Measurements from ENCODE around the gene PAPSS1. TPM values are rescaled to one million over a fixed set of nuclear protein-coding genes. Genes with fewer than 3 reads are reported as not detected.

Gene PAPSS1
- total and polyA plus RNA-seq, 10 of the 15 experiments (the other 5 are each of a cell fraction or from before 2014, with no cell fraction given), result 22.6 to 73.0 (median 30.6) TPM

DNA sequence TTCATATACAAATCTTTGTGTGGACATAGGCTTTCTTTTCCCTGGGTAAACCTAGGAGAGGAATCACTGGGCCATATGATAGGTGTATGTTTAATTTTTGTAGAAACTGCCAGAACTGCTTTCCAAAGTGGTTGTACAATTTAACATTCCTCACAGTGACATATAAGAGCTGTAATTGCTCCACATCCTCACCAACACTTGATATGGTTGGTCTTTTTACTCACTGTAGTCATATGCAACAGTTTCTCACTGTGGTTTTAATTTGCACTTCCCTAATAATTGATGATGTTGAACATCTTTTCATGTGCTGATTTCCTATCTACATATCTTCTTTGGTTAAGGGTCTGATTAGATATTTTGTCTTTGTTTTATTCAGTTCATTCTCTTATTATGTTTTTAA, 24.5 kb upstream of the PAPSS1 start:
- POLR2A ChIA-PET, result no interaction called here
- SMC1A ChIA-PET (ENCODE audit: uncharacterized antibody, unreplicated experiment), result interaction anchor here (1.5 kb wide), 1 partner anchor 8 kb away, joined by 3 read pairs; no protein-coding TSS in a partner anchor
- no peak overlapping the region for H2AFZ ChIP-seq (ENCODE audit: control insufficient read depth, low read depth, low read length)
- intact Hi-C loops (cut with micrococcal nuclease; ENCODE audit: unreplicated experiment) (no loop called here), in situ Hi-C loops (cut with MboI) (loop anchor here (25.0 kb wide), 1 partner anchor 707 kb away; the partner anchor contains the start of gene DKK2)
- no peak for ATAC-seq
- H3K4me1 ChIP-seq (ENCODE audit: control insufficient read depth, insufficient read depth, low read length), result no peaks in the 10 kb centered on the region
- CTCF ChIA-PET, result interaction anchor here (2.0 to 3.2 kb wide), 2 partner anchors 8 to 13 kb away, joined by 10 to 16 read pairs; no protein-coding TSS in a partner anchor
- H3K79me2 ChIP-seq (ENCODE audit: control insufficient read depth, insufficient read depth, low read length), result no peaks in the 10 kb centered on the region
- H3K9me3 ChIP-seq (replicated peaks; ENCODE audit: control insufficient read depth, insufficient read depth, low read length), result no peaks in the 10 kb centered on the region; the same call in 2 of the 3 replicates
- no peaks in the 10 kb centered on the region for H4K20me1 ChIP-seq (ENCODE audit: control insufficient read depth, insufficient read depth)
- H3K9ac ChIP-seq (ENCODE audit: control insufficient read depth, insufficient read depth, low read length), result no peak overlapping the region
- no peak overlapping the region for H3K27ac ChIP-seq (ENCODE audit: control insufficient read depth, insufficient read depth)
- DNase-seq (ENCODE audit: low read depth, low spot score), result no peak
- no peak for FAIRE-seq
- H3K4me3 ChIP-seq, result no peak overlapping the region
- no peaks in the 10 kb centered on the region for H3K36me3 ChIP-seq (ENCODE audit: control insufficient read depth in 2 of 2, insufficient read depth in 2 of 2, low read length in 1 of 2)
- BruUV-seq (replicated peaks), result no TSS peak
- TF ChIP-seq, protein P1, sequence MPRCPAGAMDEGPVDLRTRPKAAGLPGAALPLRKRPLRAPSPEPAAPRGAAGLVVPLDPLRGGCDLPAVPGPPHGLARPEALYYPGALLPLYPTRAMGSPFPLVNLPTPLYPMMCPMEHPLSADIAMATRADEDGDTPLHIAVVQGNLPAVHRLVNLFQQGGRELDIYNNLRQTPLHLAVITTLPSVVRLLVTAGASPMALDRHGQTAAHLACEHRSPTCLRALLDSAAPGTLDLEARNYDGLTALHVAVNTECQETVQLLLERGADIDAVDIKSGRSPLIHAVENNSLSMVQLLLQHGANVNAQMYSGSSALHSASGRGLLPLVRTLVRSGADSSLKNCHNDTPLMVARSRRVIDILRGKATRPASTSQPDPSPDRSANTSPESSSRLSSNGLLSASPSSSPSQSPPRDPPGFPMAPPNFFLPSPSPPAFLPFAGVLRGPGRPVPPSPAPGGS (IDR thresholded peaks at IDR 0.05; ENCODE audit: borderline replicate concordance, insufficient read depth, low read depth, low read length, poor library complexity, severe bottlenecking), result no peak
- TF ChIP-seq, protein P2, sequence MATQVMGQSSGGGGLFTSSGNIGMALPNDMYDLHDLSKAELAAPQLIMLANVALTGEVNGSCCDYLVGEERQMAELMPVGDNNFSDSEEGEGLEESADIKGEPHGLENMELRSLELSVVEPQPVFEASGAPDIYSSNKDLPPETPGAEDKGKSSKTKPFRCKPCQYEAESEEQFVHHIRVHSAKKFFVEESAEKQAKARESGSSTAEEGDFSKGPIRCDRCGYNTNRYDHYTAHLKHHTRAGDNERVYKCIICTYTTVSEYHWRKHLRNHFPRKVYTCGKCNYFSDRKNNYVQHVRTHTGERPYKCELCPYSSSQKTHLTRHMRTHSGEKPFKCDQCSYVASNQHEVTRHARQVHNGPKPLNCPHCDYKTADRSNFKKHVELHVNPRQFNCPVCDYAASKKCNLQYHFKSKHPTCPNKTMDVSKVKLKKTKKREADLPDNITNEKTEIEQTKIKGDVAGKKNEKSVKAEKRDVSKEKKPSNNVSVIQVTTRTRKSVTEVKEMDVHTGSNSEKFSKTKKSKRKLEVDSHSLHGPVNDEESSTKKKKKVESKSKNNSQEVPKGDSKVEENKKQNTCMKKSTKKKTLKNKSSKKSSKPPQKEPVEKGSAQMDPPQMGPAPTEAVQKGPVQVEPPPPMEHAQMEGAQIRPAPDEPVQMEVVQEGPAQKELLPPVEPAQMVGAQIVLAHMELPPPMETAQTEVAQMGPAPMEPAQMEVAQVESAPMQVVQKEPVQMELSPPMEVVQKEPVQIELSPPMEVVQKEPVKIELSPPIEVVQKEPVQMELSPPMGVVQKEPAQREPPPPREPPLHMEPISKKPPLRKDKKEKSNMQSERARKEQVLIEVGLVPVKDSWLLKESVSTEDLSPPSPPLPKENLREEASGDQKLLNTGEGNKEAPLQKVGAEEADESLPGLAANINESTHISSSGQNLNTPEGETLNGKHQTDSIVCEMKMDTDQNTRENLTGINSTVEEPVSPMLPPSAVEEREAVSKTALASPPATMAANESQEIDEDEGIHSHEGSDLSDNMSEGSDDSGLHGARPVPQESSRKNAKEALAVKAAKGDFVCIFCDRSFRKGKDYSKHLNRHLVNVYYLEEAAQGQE (IDR thresholded peaks at IDR 0.05; ENCODE audit: low read depth, low read length), result no peak
- TF ChIP-seq, protein P3, sequence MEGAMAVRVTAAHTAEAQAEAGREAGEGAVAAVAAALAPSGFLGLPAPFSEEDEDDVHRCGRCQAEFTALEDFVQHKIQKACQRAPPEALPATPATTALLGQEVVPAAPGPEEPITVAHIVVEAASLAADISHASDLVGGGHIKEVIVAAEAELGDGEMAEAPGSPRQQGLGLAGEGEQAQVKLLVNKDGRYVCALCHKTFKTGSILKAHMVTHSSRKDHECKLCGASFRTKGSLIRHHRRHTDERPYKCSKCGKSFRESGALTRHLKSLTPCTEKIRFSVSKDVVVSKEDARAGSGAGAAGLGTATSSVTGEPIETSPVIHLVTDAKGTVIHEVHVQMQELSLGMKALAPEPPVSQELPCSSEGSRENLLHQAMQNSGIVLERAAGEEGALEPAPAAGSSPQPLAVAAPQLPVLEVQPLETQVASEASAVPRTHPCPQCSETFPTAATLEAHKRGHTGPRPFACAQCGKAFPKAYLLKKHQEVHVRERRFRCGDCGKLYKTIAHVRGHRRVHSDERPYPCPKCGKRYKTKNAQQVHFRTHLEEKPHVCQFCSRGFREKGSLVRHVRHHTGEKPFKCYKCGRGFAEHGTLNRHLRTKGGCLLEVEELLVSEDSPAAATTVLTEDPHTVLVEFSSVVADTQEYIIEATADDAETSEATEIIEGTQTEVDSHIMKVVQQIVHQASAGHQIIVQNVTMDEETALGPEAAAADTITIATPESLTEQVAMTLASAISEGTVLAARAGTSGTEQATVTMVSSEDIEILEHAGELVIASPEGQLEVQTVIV (IDR thresholded peaks at IDR 0.05; ENCODE audit: borderline replicate concordance, partially characterized antibody), result no peak
- TF ChIP-seq SUPT20H (IDR thresholded peaks at IDR 0.05; ENCODE audit: borderline replicate concordance, control insufficient read depth, low read depth, low read length), result no peak
- no peak for TF ChIP-seq NR2F1 (conservative IDR thresholded peaks at IDR 0.05)
- TF ChIP-seq YBX1 (IDR thresholded peaks at IDR 0.05), result no peak
- no peak for TF ChIP-seq SP1 (IDR thresholded peaks at IDR 0.05; ENCODE audit: low read depth, low read length)
- no peak for TF ChIP-seq JUND (IDR thresholded peaks at IDR 0.05; ENCODE audit: low read depth, low read length)
- TF ChIP-seq DPF2 (IDR thresholded peaks at IDR 0.05), result no peak
- no peak for TF ChIP-seq RBBP5 (conservative IDR thresholded peaks at IDR 0.05)
- H3K27me3 ChIP-seq (replicated peaks in 1 of 2; ENCODE audit: control insufficient read depth in 2 of 2, insufficient read depth in 2 of 2, low read length in 1 of 2), result no peaks in the 10 kb centered on the region
- no peak overlapping the region for H3K4me2 ChIP-seq (ENCODE audit: control insufficient read depth, insufficient read depth)
- RAD21 ChIA-PET (ENCODE audit: unreplicated experiment), result no interaction called here
